ENCODE measurements around the gene HELQ.
"Not testable (repeated sequence)": the region's sequence is repeated elsewhere in the genome, so short reads cannot be mapped to it uniquely, and the experiment has no call there.

Gene HELQ

DNA sequence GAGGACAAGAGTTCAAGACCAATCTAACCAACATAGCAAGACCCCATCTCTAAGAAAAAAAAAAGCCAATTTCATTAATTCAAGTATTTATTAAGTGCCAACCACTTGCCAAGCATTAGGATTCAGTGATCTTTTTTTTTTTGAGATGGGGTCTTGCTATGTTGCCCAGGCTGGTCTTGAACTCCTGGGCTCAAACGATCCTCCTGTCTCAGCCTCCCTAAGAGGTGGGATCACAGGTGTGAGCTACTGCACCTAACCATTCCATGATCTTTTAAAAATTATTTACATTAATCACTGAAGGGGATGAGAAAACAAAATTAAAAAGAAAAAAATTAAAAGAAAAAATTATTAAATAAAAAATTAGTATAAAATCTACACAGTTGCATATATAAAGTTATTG lies 24.4 kb downstream of the HELQ start:
- DNase-seq (ENCODE audit: low read depth), result no peak
- TF ChIP-seq, protein P1, sequence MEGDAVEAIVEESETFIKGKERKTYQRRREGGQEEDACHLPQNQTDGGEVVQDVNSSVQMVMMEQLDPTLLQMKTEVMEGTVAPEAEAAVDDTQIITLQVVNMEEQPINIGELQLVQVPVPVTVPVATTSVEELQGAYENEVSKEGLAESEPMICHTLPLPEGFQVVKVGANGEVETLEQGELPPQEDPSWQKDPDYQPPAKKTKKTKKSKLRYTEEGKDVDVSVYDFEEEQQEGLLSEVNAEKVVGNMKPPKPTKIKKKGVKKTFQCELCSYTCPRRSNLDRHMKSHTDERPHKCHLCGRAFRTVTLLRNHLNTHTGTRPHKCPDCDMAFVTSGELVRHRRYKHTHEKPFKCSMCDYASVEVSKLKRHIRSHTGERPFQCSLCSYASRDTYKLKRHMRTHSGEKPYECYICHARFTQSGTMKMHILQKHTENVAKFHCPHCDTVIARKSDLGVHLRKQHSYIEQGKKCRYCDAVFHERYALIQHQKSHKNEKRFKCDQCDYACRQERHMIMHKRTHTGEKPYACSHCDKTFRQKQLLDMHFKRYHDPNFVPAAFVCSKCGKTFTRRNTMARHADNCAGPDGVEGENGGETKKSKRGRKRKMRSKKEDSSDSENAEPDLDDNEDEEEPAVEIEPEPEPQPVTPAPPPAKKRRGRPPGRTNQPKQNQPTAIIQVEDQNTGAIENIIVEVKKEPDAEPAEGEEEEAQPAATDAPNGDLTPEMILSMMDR (conservative IDR thresholded peaks at IDR 0.05; ENCODE audit: low read depth, low read length), result no peak
- H3K4me3 ChIP-seq (ENCODE audit: low read length), result no peak overlapping the region

DNA sequence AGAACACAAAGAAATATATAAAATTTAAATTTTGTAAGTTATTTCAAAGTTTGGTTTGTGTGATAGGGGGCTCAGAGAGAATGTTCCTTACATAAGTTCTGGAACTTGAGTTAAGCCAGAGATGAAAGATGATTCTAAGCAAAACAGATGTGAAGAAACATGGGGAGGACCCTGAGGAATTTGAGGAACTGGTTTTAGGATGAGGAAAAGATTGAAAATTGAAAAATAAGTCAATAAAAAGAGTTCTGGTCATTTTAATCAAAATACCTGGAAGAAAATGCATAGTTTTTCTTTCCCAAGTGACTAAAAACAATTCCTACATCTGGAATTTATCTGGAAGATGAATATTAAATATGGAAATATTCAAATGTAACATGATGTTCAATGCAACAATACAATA lies 37.4 kb downstream of the HELQ start:
- no peak for DNase-seq (ENCODE audit: low read depth)
- H3K4me3 ChIP-seq (ENCODE audit: low read length), result no peak overlapping the region
- TF ChIP-seq, protein P1 (conservative IDR thresholded peaks at IDR 0.05; ENCODE audit: low read depth, low read length), result no peak

DNA sequence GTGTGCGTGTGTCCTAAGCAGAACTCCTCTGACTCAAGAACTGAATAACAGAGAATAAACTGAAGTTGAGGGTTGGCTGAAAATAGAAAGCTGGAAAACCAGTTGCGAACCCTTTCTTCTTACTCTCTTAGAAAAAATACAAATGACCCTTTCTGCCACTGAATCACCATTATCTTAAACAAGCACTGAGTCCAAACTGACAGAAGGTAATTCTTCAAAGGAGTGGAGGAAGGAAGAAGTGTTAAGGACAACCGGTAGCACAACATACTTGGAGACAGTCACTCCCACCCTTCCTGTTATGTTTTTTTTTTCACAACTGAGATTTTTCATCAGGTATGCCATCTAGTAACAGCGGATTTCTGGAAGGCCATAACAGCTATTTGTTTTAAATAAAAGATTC lies 38.1 kb downstream of the HELQ start:
- H3K4me3 ChIP-seq (ENCODE audit: low read length), result no peak overlapping the region
- TF ChIP-seq, protein P1 (conservative IDR thresholded peaks at IDR 0.05; ENCODE audit: low read depth, low read length), result no peak
- no peak for DNase-seq (ENCODE audit: low read depth)

DNA sequence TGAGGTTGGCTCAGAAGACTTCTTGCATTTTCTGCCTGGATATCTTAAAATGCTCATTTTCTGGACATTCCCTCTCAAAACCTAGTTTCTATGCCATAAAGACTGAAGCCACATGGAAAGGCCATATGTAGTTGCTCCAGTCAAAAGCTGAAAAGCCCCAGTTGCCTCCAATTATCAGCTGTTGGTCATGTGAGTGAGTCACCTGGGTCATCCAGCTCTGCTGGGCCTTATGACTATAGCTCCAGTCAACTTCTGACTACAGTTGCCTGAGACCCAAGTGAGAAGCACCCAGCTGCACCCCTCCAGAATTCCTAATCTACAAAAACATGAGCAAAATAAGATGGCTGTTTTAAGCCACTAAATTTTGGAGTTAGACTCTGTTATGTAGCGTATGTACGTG lies 41.9 kb downstream of the HELQ start:
- no peak for DNase-seq (ENCODE audit: low read depth)
- TF ChIP-seq, protein P1 (conservative IDR thresholded peaks at IDR 0.05; ENCODE audit: low read depth, low read length), result no peak
- no peak overlapping the region for H3K4me3 ChIP-seq (ENCODE audit: low read length)

DNA sequence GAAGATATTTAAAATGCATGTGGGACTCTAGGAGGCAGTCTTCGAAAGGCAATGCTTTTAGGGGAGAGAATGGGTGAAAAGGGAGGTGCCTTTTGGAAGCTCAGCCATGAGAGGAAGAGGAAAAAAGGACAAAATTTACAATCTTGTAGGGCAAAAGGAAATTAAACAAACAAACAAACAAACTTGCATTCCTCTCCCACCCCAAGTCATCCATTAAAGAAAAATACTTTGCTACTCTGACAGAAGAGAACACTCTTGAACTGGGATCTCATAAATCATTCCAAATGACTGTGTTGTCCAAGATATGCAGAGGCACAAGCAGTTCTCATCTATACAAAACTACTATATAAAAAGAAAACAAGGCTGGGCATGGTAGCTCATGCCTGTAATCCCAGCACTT lies 46.7 kb downstream of the HELQ start:
- TF ChIP-seq, protein P1 (conservative IDR thresholded peaks at IDR 0.05; ENCODE audit: low read depth, low read length), result no peak
- no peak for DNase-seq (ENCODE audit: low read depth)
- no peak overlapping the region for H3K4me3 ChIP-seq (ENCODE audit: low read length)

DNA sequence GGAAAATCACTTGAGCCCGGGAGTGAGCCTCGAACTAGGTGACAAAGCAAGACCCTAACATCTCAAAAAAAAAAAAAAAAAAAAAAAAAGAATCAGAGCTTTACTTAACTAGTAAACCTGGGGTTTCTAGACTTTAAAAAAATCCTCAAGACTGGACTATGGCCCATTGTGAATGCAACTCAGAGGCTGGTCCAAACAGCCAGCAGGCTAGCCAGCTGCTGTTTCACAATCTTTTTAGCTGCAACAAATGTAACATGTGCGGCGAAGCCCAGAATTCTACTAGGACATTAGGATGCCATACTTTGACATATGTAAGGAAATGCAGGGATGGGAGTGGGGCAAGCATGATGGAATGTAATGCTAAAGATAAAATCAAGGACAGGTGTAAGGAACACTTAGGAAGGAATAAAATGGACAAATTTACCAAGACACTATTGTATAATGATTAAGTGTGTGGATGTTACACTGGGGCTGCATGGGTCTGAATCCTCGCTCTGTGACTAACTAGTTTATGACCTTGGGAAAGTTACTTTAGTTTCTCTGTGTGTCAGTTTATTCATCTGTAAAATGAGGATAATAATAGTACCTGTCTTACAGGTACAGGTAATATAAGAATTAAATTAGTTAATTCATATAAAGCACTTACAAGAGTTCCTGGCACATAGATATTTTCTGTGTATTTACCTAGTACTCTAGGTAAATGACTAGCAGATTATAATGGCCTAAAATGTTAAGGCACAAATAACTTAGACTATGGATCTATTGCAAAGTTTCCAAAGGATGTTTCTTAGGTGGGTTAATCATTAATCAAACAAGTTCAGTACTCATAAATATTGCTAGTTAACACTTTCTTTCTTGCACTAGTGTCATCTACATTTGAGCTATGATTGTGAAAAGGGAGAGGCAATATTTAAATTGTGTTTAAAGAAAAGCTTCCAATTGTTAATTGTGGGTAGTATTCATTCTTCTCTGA lies 49.5 kb downstream of the HELQ start:
- no peak overlapping the region for H3K4me3 ChIP-seq (ENCODE audit: low read length)
- TF ChIP-seq, protein P1 (conservative IDR thresholded peaks at IDR 0.05; ENCODE audit: low read depth, low read length), result no peak
- DNase-seq (ENCODE audit: low read depth), result no peak

DNA sequence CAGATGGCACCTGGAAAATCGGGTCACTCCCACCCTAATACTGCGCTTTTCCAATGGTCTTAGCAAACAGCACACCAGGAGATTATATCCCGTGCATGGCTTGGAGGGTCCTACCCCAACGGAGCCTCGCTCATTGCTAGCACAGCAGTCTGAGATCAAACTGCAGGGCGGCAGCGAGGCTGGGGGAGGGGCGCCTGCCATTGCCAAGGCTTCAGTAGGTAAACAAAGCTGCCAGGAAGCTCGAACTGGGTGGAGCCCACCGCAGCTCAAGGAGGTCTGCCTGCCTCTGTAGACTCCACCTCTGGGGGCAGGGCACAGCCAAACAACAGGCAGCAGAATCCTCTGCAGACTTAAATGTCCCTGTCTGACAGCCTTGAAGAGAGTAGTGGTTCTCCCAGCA lies 57.5 kb downstream of the HELQ start:
- not testable (repeated sequence) for DNase-seq (ENCODE audit: low read depth); H3K4me3 ChIP-seq (ENCODE audit: low read length)

Data from retinal pigment epithelial cell (primary cell).